Endothelial cell of umbilical vein (primary cell): ENCODE results near the gene CCND2. TPM values are rescaled to one million over a fixed set of nuclear protein-coding genes. Genes with fewer than 3 reads are reported as not detected.

Source experiments
- BruUV-seq: library from RNA; stranded (reverse); fragments of 400-500 nt; replicated peaks from 2 replicates; lab custom pipeline; 2021; lab: Mats Ljungman, UMichigan
- CTCF ChIA-PET: fragments of 300-600, 350-600 bp; sonication (Branson Sonifier 250); formaldehyde crosslinking; loops from one replicate; lab custom pipeline; 2021; ENCODE audit warnings: antibody characterized with exemption, inconsistent platforms; lab: Charles Lee
- POLR2A ChIA-PET: fragments of 300-600, 350-600 bp; sonication (Branson Sonifier 250); formaldehyde crosslinking; loops from one replicate; lab custom pipeline; 2021; ENCODE audit warnings: antibody characterized with exemption, inconsistent platforms; lab: Charles Lee
- DNase-seq: peaks from one replicate; pipeline ENCODE4 v3.0.0-alpha.2; 2011; ENCODE audit warnings: low read depth, low spot score
- FAIRE-seq: peaks from 2 replicates; lab custom pipeline; 2011; peaks lifted over from hg19 to GRCh38; lab: Jason Lieb, UNC
- H2AFZ ChIP-seq: 2 replicates; pipeline ENCODE4 v1.6.0; 2012; ENCODE audit warnings: low read depth, low read length, control low read depth, inconsistent platforms
- H3K27ac ChIP-seq: 2 replicates; pipeline ENCODE4 v1.5.1; 2011; ENCODE audit warnings: low read depth, mild to moderate bottlenecking, control low read depth, low read length, moderate library complexity; ENCODE audit not compliant: insufficient read depth
- H3K27me3 ChIP-seq, 2 experiments: 2 replicates each; pipeline versions ENCODE4 v1.6.0 to v1.6.1; 2011; ENCODE audit warnings: low read length in 2 of 2, mixed read lengths in 1 of 2; ENCODE audit not compliant: control insufficient read depth in 2 of 2, insufficient read depth in 2 of 2
- H3K36me3 ChIP-seq, 2 experiments: 2 replicates in 1 of 2; 3 replicates in 1 of 2; pipeline ENCODE4 v1.5.1; 2011; ENCODE audit warnings: low read length in 2 of 2, mild to moderate bottlenecking in 1 of 2, moderate library complexity in 1 of 2; ENCODE audit not compliant: control insufficient read depth in 2 of 2, insufficient read depth in 2 of 2; ENCODE audit errors: extremely low read depth in 1 of 2
- H3K4me1 ChIP-seq: 3 replicates; pipeline ENCODE4 v1.5.1; 2011; ENCODE audit warnings: mild to moderate bottlenecking, low read length; ENCODE audit not compliant: control insufficient read depth, insufficient read depth; ENCODE audit errors: extremely low read depth
- H3K4me2 ChIP-seq: 2 replicates; pipeline ENCODE4 v1.6.1; 2011; ENCODE audit warnings: low read length, control low read depth, mixed read lengths; ENCODE audit not compliant: insufficient read depth
- H3K4me3 ChIP-seq, 3 experiments: fragments of 200-600 bp in 1 of 3; sonication (generic), shearing (Covaris generic) in 1 of 3; replicated peaks in 1 of 3; 2 replicates each; pipeline ENCODE4 v1.5.1; 2011 to 2016; ENCODE audit warnings: control low read depth in 3 of 3, low read length in 3 of 3, mild to moderate bottlenecking in 2 of 3, inconsistent platforms in 1 of 3, low read depth in 1 of 3, moderate library complexity in 1 of 3; ENCODE audit not compliant: insufficient read depth in 1 of 3
- H3K79me2 ChIP-seq: 2 replicates; pipeline ENCODE4 v1.6.0; 2012; ENCODE audit warnings: low read length, inconsistent platforms; ENCODE audit not compliant: control insufficient read depth, insufficient read depth
- H3K9ac ChIP-seq: replicated peaks from 2 replicates; pipeline ENCODE3; 2011; ENCODE audit warnings: low read length, control low read depth; ENCODE audit not compliant: insufficient read depth; ENCODE audit errors: extremely low read depth
- H3K9me1 ChIP-seq: replicated peaks from 3 replicates; pipeline ENCODE4 v1.6.0; 2011; ENCODE audit warnings: mild to moderate bottlenecking, low read length; ENCODE audit not compliant: control insufficient read depth, insufficient read depth; ENCODE audit errors: extremely low read depth
- H3K9me3 ChIP-seq: replicated peaks from 2 replicates; pipeline ENCODE4 v1.5.1; 2012; ENCODE audit warnings: low read length, inconsistent platforms; ENCODE audit not compliant: control insufficient read depth, insufficient read depth
- H4K20me1 ChIP-seq: replicated peaks from 2 replicates; pipeline ENCODE3; 2011; ENCODE audit warnings: mild to moderate bottlenecking, low read length; ENCODE audit not compliant: control insufficient read depth, insufficient read depth; ENCODE audit errors: extremely low read depth
- CTCF ChIP-seq, 2 donors: IDR thresholded peaks; 1 replicate in 1 of 2; 2 replicates in 1 of 2; pipeline ENCODE4 v1.5.1; 2011; ENCODE audit warnings: low read length in 2 of 2, mild to moderate bottlenecking in 2 of 2, moderate library complexity in 2 of 2, control low read depth in 1 of 2, inconsistent platforms in 1 of 2, low read depth in 1 of 2; ENCODE audit not compliant: insufficient read depth in 1 of 2; ENCODE audit errors: extremely low read depth in 1 of 2
- EZH2 ChIP-seq: IDR thresholded peaks from 2 replicates; pipeline ENCODE4 v1.6.1; 2012; ENCODE audit warnings: borderline replicate concordance, low read depth, mild to moderate bottlenecking, moderate library complexity, low read length, inconsistent platforms; ENCODE audit not compliant: severe bottlenecking
- FOS ChIP-seq: IDR thresholded peaks from 2 replicates; pipeline ENCODE4 v1.6.1; 2011; ENCODE audit warnings: mild to moderate bottlenecking, low read length, moderate library complexity, borderline replicate concordance; ENCODE audit not compliant: insufficient read depth
- GATA2 ChIP-seq: IDR thresholded peaks from 2 replicates; pipeline ENCODE4 v1.7.0; 2011; ENCODE audit warnings: low read depth, mild to moderate bottlenecking, moderate library complexity, mixed read lengths, low read length; ENCODE audit not compliant: insufficient read length, insufficient read depth
- JUN ChIP-seq: IDR thresholded peaks from 2 replicates; pipeline ENCODE4 v1.6.1; 2011; ENCODE audit warnings: borderline replicate concordance, low read depth; ENCODE audit not compliant: insufficient read length, insufficient read depth
- MAX ChIP-seq: IDR thresholded peaks from 2 replicates; pipeline ENCODE4 v1.6.1; 2011; ENCODE audit not compliant: insufficient read depth, insufficient read length
- MYC ChIP-seq: IDR thresholded peaks from one replicate; pipeline ENCODE4 v1.6.1; 2011; ENCODE audit warnings: mild to moderate bottlenecking, low read depth, low read length
- POLR2A ChIP-seq: IDR thresholded peaks from 2 replicates; pipeline ENCODE4 v1.6.1; 2012; ENCODE audit warnings: low read depth, mild to moderate bottlenecking, control low read depth, low read length
- POLR2AphosphoS5 ChIP-seq: IDR thresholded peaks from 2 replicates; pipeline ENCODE4 v1.6.1; 2012; ENCODE audit warnings: low read depth, mild to moderate bottlenecking, control low read depth, low read length, moderate library complexity; ENCODE audit not compliant: insufficient read depth
- dilution Hi-C: fragments of 300-500 bp; cut with MboI; formaldehyde crosslinking; loops from one replicate; pipeline ENCODE4 v1.15.0; 2019; ENCODE audit warnings: low sequenced_read_pairs; ENCODE audit not compliant: extremely low pct_ligation_motif_present
- intact Hi-C: fragments of 100-400 bp; cut with micrococcal nuclease; formaldehyde crosslinking; loops from one replicate; pipeline ENCODE4 v1.10.0; 2022
- polyA plus RNA-seq, 4 experiments: library from polyadenylated mRNA; depleted of rRNA in 3 of 4; stranded (reverse) in 3 of 4; unstranded in 1 of 4; fragments of >200 nt; gene quantifications; 2 replicates each; pipeline versions ENCODE4 v1.2.1 to v1.2.3, GENCODE V29; 2011 to 2012; ENCODE audit warnings: missing spikeins in 1 of 4
- total RNA-seq: library from RNA; stranded (reverse); gene quantifications from 2 replicates; pipeline ENCODE4 v1.2.3, GENCODE V29; 2021

The CCND2 gene
- total and polyA plus RNA-seq, 2 donors (not counting 3 experiments of a cell fraction or from before 2014, with no cell fraction given): 0.68 to 3.4 TPM

GRCh38 chr12:4297617-4298016, 24.1 kb downstream of the CCND2 start:
- no peak overlapping the region for H3K9ac ChIP-seq
- POLR2A ChIA-PET: no interaction called here
- intact Hi-C loops (no loop called here), dilution Hi-C loops (no loop called here)
- H3K27ac ChIP-seq: no peak overlapping the region
- no peaks in the 10 kb centered on the region for H3K9me3 ChIP-seq
- H3K79me2 ChIP-seq: no peaks in the 10 kb centered on the region
- FAIRE-seq (no peak), DNase-seq (no peak)
- H3K4me2 ChIP-seq: no peak overlapping the region
- H3K4me1 ChIP-seq: no peaks in the 10 kb centered on the region
- no peak overlapping the region for H2AFZ ChIP-seq
- CTCF ChIA-PET: interaction anchor here (0.8 to 1.8 kb wide), 3 partner anchors 9 to 50 kb away, joined by 3 to 5 read pairs (median 3); no protein-coding TSS in a partner anchor
- H3K9me1 ChIP-seq: no peaks in the 10 kb centered on the region
- no TSS peak for BruUV-seq
- TF ChIP-seq FOS: no peak
- no peak for TF ChIP-seq EZH2
- no peak for TF ChIP-seq MYC
- no peak for TF ChIP-seq MAX
- TF ChIP-seq GATA2: no peak
- no peak for TF ChIP-seq JUN
- TF ChIP-seq POLR2A: no peak
- TF ChIP-seq POLR2AphosphoS5: no peak
- TF ChIP-seq CTCF (IDR thresholded peaks at IDR 0.05; ENCODE audit: extremely low read depth in 1 of 2, insufficient read depth in 1 of 2, low read depth in 1 of 2, low read length in 2 of 2): no peak
- H3K4me3 ChIP-seq: no peak overlapping the region
- H4K20me1 ChIP-seq: no peaks in the 10 kb centered on the region
- H3K27me3 ChIP-seq: peaks cover 0 to 2% of the 10 kb centered on the region in 2 experiments
- H3K36me3 ChIP-seq: no peaks in the 10 kb centered on the region
